Liver (tissue), 10 donors: ENCODE measurements around the gene METTL13. TPM values are rescaled to one million over a fixed set of nuclear protein-coding genes. Genes with fewer than 3 reads are reported as not detected.

ENCODE experiments used
- DNase-seq: peaks from one replicate; pipeline ENCODE4 v3.0.0-alpha.2; 2017; ENCODE audit warnings: low spot score
- H3K27ac ChIP-seq, 2 donors: one replicate each; pipeline ENCODE4 v1.7.0; 2013; ENCODE audit warnings: inconsistent platforms in 2 of 2, low read length in 2 of 2, control low read depth in 1 of 2, low read depth in 1 of 2, mild to moderate bottlenecking in 1 of 2
- H3K27me3 ChIP-seq, 4 donors: one replicate each; pipeline versions ENCODE4 v1.6.1 to v1.7.0; 2013; ENCODE audit warnings: low read length in 3 of 4, inconsistent platforms in 1 of 4, mild to moderate bottlenecking in 1 of 4, moderate library complexity in 1 of 4; ENCODE audit not compliant: control insufficient read depth in 4 of 4, insufficient read depth in 4 of 4
- H3K36me3 ChIP-seq, 4 donors: one replicate each; pipeline versions ENCODE4 v1.6.1 to v1.7.0; 2013; ENCODE audit warnings: low read length in 3 of 4, mild to moderate bottlenecking in 3 of 4, low read depth in 1 of 4, moderate library complexity in 1 of 4; ENCODE audit not compliant: control insufficient read depth in 4 of 4, insufficient read depth in 3 of 4
- H3K4me1 ChIP-seq, 4 donors: one replicate each; pipeline versions ENCODE4 v1.6.1 to v1.7.0; 2013; ENCODE audit warnings: low read length in 3 of 4, mild to moderate bottlenecking in 3 of 4, moderate library complexity in 1 of 4; ENCODE audit not compliant: control insufficient read depth in 4 of 4, insufficient read depth in 4 of 4
- H3K4me3 ChIP-seq, 3 donors: one replicate each; pipeline versions ENCODE4 v1.6.1 to v1.7.0; 2013; ENCODE audit warnings: low read length in 3 of 3, control low read depth in 1 of 3, low read depth in 1 of 3, mild to moderate bottlenecking in 1 of 3
- H3K9ac ChIP-seq, 2 donors: one replicate each; pipeline ENCODE4 v1.7.0; 2013; ENCODE audit warnings: low read length in 2 of 2, mild to moderate bottlenecking in 2 of 2, moderate library complexity in 2 of 2, control low read depth in 1 of 2, low read depth in 1 of 2
- H3K9me3 ChIP-seq, 4 donors: one replicate each; pipeline versions ENCODE4 v1.6.1 to v1.7.0; 2013; ENCODE audit warnings: low read length in 3 of 4; ENCODE audit not compliant: control insufficient read depth in 4 of 4
- JUND ChIP-seq, 2 donors: IDR thresholded peaks; 2 replicates each; pipeline ENCODE4 v1.6.1; 2016; ENCODE audit warnings: antibody characterized with exemption in 2 of 2
- MAX ChIP-seq: IDR thresholded peaks from 2 replicates; pipeline ENCODE4 v1.6.1; 2016; ENCODE audit warnings: antibody characterized with exemption
- polyA plus RNA-seq, 2 donors: library from polyadenylated mRNA; stranded (reverse) in 1 of 2; unstranded in 1 of 2; fragments of 200-250 nt in 1 of 2; fragments of >200 nt in 1 of 2; fragmentation: Nextera tagmentation in 1 of 2; extraction: Ambion mirVana in 1 of 2; gene quantifications; one replicate each; pipeline versions ENCODE4 v1.2.1 to v1.2.3, GENCODE V29; 2013 to 2015
- small RNA-seq: library from RNA; depleted of rRNA; stranded (forward); fragments of <200 nt; gene quantifications from one replicate; pipeline ENCODE3, GENCODE V24; 2014
- total RNA-seq, 2 donors: library from RNA; depleted of rRNA; stranded (reverse); fragments of >200 nt; gene quantifications; one replicate each; pipeline ENCODE4 v1.2.3, GENCODE V29; 2014
- donor health status: healthy.
- donor health status: healthy.
- donor health status: healthy.
- donor health status: healthy.
- donor health status: healthy.

METTL13 gene
- total and polyA plus RNA-seq, 4 donors = 10.5 to 16.1 (median 13.4) TPM

- Histone ChIP-seq H3K27me3 (peaks cover 0 to 5% (median 2%) of the 10 kb centered on the region in 4 donors), H3K9ac (no peak overlapping the region), H3K9me3 (peaks cover under 1 to 2% (median 2%) of the 10 kb centered on the region in 4 donors), H3K4me1 (peaks cover 0 to 9% (median 4%) of the 10 kb centered on the region in 4 donors), H3K36me3 (no peaks in the 10 kb centered on the region), H3K27ac (no peak overlapping the region), H3K4me3 (no peak overlapping the region)
- no peak for DNase-seq
- no peak for TF ChIP-seq MAX
- no peak for TF ChIP-seq JUND (IDR thresholded peaks at IDR 0.05)
Measured at GRCh38 chr1:171845998-171846397, 64.5 kb downstream of the METTL13 start.

Small RNA genes within 50 kb of the gene (small RNA-seq; reads per million reads assigned to genes)
- gene RF00601 = not detected

Other genes starting within 250 kb of the METTL13 start
- under 1 TPM in 1 of 2 donors, not detected in 1; 0.08 TPM for gene MYOCOS, start 159.4 kb upstream of the METTL13 start, total RNA-seq
- not detected for gene MYOCOS, start 159.4 kb upstream of the METTL13 start, polyA plus RNA-seq
- under 1 TPM in 1 of 2 donors, not detected in 1; 0.17 TPM for gene MYOC, start 129.0 kb upstream of the METTL13 start, total RNA-seq
- under 1 TPM in 1 of 2 donors, not detected in 1; 0.18 TPM for gene MYOC, start 129.0 kb upstream of the METTL13 start, polyA plus RNA-seq
- gene VAMP4, start 39.6 kb upstream of the METTL13 start, total RNA-seq = 1 to 10 TPM; 4.7 to 4.9 TPM
- gene VAMP4, start 39.6 kb upstream of the METTL13 start, polyA plus RNA-seq = 1 to 10 TPM; 4.0 to 6.1 TPM
- gene DNM3, start 59.8 kb downstream of the METTL13 start, total RNA-seq = 1 to 10 TPM; 1.3 to 3.2 TPM
- under 1 TPM; 0.08 to 0.82 TPM for gene DNM3, start 59.8 kb downstream of the METTL13 start, polyA plus RNA-seq